DMS 273 (cell line): ENCODE results near the gene TMEM239.
A peak's percentile ranks its signal among the peaks of the same experiment; 100 is the strongest.
"Not testable (repeated sequence)": the region's sequence is repeated elsewhere in the genome, so short reads cannot be mapped to it uniquely, and the experiment has no call there.

Experiments used
- DNase-seq: peaks from one replicate; lab custom pipeline; 2025; ENCODE audit not compliant: unreplicated experiment; lab: John Stamatoyannopoulos, UW

TMEM239 gene

GRCh38 chr20:2799688-2800520 lies 16.3 kb upstream of the TMEM239 start:
- DNase-seq = no peak

GRCh38 chr20:2800521-2801285 lies 15.5 kb upstream of the TMEM239 start, which contains the start of gene CPXM1:
Gene CPXM1 (minus strand): TSS chr20:2800627. CDS start chr20:2800572, 55 bp downstream.
- peak; percentile 60 for DNase-seq

- peak; percentile 20 for DNase-seq
Measured at GRCh38 chr20:2801286-2801728, 14.9 kb upstream of the TMEM239 start.

- no peak for DNase-seq
Measured at GRCh38 chr20:2804041-2804828, 11.9 kb upstream of the TMEM239 start.

- DNase-seq = peak; percentile 14
Measured at GRCh38 chr20:2804852-2805688, 11.1 kb upstream of the TMEM239 start.

GRCh38 chr20:2805689-2806350 lies 10.3 kb upstream of the TMEM239 start:
- peak; percentile 63 for DNase-seq

- DNase-seq = no peak
Measured at GRCh38 chr20:2806351-2806701, 9.8 kb upstream of the TMEM239 start.

GRCh38 chr20:2807019-2807418 lies 9.1 kb upstream of the TMEM239 start:
- DNase-seq = no peak

- not testable (repeated sequence) for DNase-seq
Measured at GRCh38 chr20:2807929-2808328, 8.2 kb upstream of the TMEM239 start.

- DNase-seq = no peak
Measured at GRCh38 chr20:2809690-2810089, 6.5 kb upstream of the TMEM239 start.

- DNase-seq = no peak
Measured at GRCh38 chr20:2812189-2812588, 4.0 kb upstream of the TMEM239 start.

- no peak for DNase-seq
Measured at GRCh38 chr20:2814076-2814475, 2.1 kb upstream of the TMEM239 start.

GRCh38 chr20:2814587-2815051 lies 1.5 kb upstream of the TMEM239 start, which contains the start of gene C20orf141:
Gene C20orf141 (plus strand): TSS chr20:2814987. CDS start chr20:2815185, 198 bp downstream.
- DNase-seq = peak; percentile 82

GRCh38 chr20:2815242-2815900 lies 793 bp upstream of the TMEM239 start:
- no peak for DNase-seq

- DNase-seq = peak; percentile 29
Measured at GRCh38 chr20:2816583-2817340, 598 bp downstream of the TMEM239 start.

- DNase-seq = no peak
Measured at GRCh38 chr20:2817341-2817726, 1.2 kb downstream of the TMEM239 start.

GRCh38 chr20:2817891-2818595 lies 1.9 kb downstream of the TMEM239 start:
- DNase-seq = no peak
